ENCODE data around the gene GPR132. TPM values are rescaled to one million over a fixed set of nuclear protein-coding genes. Genes with fewer than 3 reads are reported as not detected.

GPR132 gene
- total RNA-seq, 1 donor from 2014 or later, result 0.57 TPM

DNA sequence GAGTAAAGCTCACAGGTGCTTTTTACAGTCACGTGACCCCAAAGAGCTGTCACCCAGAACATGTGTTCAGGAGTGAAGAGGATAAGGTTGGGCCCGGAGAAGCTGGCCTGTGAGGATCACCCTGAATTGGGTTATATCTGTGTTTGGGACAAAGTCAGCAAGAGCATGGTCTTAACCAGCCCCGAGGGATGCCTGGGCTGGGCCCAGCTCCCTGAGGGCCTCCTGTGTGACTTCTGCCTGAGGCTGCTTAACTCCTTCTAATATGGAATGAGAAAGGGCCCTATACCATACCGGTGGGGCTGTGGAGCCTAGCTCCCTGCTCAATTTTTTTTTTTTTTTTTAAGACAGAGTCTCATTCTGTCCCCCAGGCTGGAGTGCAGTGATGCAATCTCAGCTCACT is 46.8 kb downstream of the GPR132 start:
- H3K4me3 Mint-ChIP-seq (ENCODE audit: low read depth), result peak overlapping the region; percentile 39

DNA sequence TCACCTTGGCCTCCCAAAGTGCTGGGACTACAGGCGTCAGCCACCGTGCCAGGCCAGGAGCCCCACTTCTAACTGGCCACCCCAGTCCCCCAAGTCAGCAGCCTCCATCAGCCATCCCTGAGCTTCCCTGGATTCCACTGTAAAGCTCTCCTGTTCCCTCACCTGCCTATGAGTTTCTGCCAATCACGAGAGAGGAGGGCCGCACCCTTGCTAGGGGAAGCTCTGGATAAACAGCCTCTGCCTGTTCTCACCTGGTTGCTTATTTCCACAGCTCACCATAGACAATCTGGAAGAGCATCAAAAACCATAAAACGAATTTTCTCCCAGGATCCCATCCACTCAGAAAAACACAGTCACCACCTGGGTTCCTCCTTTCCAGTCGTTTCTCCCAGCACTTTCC is 49.3 kb downstream of the GPR132 start:
- TF ChIP-seq, protein P1, sequence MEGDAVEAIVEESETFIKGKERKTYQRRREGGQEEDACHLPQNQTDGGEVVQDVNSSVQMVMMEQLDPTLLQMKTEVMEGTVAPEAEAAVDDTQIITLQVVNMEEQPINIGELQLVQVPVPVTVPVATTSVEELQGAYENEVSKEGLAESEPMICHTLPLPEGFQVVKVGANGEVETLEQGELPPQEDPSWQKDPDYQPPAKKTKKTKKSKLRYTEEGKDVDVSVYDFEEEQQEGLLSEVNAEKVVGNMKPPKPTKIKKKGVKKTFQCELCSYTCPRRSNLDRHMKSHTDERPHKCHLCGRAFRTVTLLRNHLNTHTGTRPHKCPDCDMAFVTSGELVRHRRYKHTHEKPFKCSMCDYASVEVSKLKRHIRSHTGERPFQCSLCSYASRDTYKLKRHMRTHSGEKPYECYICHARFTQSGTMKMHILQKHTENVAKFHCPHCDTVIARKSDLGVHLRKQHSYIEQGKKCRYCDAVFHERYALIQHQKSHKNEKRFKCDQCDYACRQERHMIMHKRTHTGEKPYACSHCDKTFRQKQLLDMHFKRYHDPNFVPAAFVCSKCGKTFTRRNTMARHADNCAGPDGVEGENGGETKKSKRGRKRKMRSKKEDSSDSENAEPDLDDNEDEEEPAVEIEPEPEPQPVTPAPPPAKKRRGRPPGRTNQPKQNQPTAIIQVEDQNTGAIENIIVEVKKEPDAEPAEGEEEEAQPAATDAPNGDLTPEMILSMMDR (IDR thresholded peaks at IDR 0.05; ENCODE audit: unreplicated experiment), result no peak
- peak overlapping the region; percentile 33 for H3K27ac Mint-ChIP-seq
- no peaks in the 10 kb centered on the region for H3K27me3 Mint-ChIP-seq
- H3K4me3 Mint-ChIP-seq (ENCODE audit: low read depth), result no peak overlapping the region
- DNase-seq (ENCODE audit: low spot score, unreplicated experiment), result no peak
- H3K36me3 Mint-ChIP-seq (ENCODE audit: insufficient read depth), result no peaks in the 10 kb centered on the region
- peaks cover 25% of the 10 kb centered on the region for H3K4me1 Mint-ChIP-seq (ENCODE audit: low read depth)
- no peaks in the 10 kb centered on the region for H3K9me3 Mint-ChIP-seq (ENCODE audit: low read depth)

More for the DNA sequence above, 46.8 kb downstream of the GPR132 start:
- no peak overlapping the region for H3K27ac Mint-ChIP-seq
- no peaks in the 10 kb centered on the region for H3K27me3 Mint-ChIP-seq
- TF ChIP-seq, protein P1 (IDR thresholded peaks at IDR 0.05; ENCODE audit: unreplicated experiment), result no peak
- DNase-seq (ENCODE audit: low spot score, unreplicated experiment), result no peak
- no peaks in the 10 kb centered on the region for H3K9me3 Mint-ChIP-seq (ENCODE audit: low read depth)
- peaks cover 28% of the 10 kb centered on the region for H3K4me1 Mint-ChIP-seq (ENCODE audit: low read depth)
- H3K36me3 Mint-ChIP-seq (ENCODE audit: insufficient read depth), result no peaks in the 10 kb centered on the region

DNA sequence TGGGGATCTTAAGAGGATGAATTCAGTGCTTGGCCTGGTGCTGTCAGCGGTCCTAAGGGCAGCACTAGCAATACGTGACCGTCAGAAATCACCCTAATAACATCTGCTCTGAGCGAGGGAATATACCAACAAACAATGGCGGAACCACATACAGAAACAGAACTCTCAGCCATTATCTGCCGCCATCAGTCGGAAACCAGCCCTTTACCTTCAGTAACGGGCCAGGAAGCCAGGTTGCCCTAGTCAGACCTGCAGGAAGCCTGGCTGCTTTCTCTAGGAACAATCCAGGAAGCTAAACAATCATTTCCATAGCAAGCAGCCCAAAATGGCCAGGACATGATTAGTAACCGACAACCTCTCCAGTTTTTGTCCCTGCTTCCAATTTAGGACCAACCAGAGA is 50.0 kb downstream of the GPR132 start:
- TF ChIP-seq, protein P1 (IDR thresholded peaks at IDR 0.05; ENCODE audit: unreplicated experiment), result no peak
- no peaks in the 10 kb centered on the region for H3K9me3 Mint-ChIP-seq (ENCODE audit: low read depth)
- peak overlapping the region; percentile 49 for H3K27ac Mint-ChIP-seq
- no peaks in the 10 kb centered on the region for H3K27me3 Mint-ChIP-seq
- H3K4me3 Mint-ChIP-seq (ENCODE audit: low read depth), result no peak overlapping the region
- no peaks in the 10 kb centered on the region for H3K36me3 Mint-ChIP-seq (ENCODE audit: insufficient read depth)
- peaks cover 25% of the 10 kb centered on the region for H3K4me1 Mint-ChIP-seq (ENCODE audit: low read depth)
- DNase-seq (ENCODE audit: low spot score, unreplicated experiment), result no peak

DNA sequence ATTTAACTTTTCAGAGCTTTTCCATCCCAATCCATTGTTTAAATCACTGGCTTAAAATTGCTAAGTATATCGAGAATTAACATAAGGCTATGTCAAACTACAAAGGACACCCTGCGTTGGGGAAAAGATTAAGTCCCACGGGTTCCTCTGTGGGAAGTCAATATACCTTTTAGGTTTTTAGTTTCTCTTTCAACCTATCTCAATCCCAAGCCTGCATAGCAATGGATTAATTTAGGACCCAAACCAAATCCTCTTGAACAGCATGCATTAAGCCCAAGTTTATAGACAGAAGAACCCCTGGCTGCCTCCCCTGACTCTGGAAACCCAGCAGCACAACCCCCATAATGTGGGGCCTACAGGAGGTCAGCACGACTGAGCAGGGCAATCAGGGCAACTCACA is 50.6 kb downstream of the GPR132 start:
- Mint-ChIP-seq H3K36me3 (ENCODE audit: insufficient read depth) (peaks cover 2% of the 10 kb centered on the region), H3K4me3 (ENCODE audit: low read depth) (no peak overlapping the region), H3K4me1 (ENCODE audit: low read depth) (peaks cover 22% of the 10 kb centered on the region), H3K27me3 (no peaks in the 10 kb centered on the region), H3K27ac (peak overlapping the region; percentile 49), H3K9me3 (ENCODE audit: low read depth) (no peaks in the 10 kb centered on the region)
- no peak for DNase-seq (ENCODE audit: low spot score, unreplicated experiment)
- TF ChIP-seq, protein P1 (IDR thresholded peaks at IDR 0.05; ENCODE audit: unreplicated experiment), result no peak

DNA sequence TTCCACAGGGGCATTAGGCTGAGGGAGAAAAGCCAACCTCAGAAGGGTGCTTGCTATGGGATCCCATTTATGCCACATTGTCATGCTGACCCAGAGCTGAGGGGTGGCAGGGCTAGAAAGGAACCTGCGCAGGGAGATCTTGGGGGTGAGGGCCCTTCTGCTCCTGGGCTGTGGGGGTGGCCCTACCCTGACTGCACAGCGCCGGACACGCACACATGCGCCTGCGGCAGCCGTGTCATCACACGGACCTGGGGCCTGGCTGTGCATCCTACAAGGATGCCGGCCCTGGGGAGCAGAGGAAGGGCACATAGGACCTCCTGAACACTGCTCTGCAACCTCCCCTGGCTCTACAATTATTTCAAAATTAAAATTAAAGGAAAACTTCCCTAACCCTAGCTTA is 51.2 kb downstream of the GPR132 start:
- Mint-ChIP-seq H3K27ac (peak overlapping the region; percentile 22), H3K27me3 (no peaks in the 10 kb centered on the region), H3K4me1 (ENCODE audit: low read depth) (peaks cover 17% of the 10 kb centered on the region), H3K9me3 (ENCODE audit: low read depth) (no peaks in the 10 kb centered on the region), H3K36me3 (ENCODE audit: insufficient read depth) (peaks cover 2% of the 10 kb centered on the region), H3K4me3 (ENCODE audit: low read depth) (no peak overlapping the region)
- no peak for DNase-seq (ENCODE audit: low spot score, unreplicated experiment)
- TF ChIP-seq, protein P1 (IDR thresholded peaks at IDR 0.05; ENCODE audit: unreplicated experiment), result no peak
